Mesenchymal stem cell (in vitro differentiated cells and primary cell): ENCODE data around the gene CIAPIN1.

ENCODE experiments used
- DNase-seq: peaks from one replicate; pipeline ENCODE4 v3.0.0-alpha.2; 2013
- H2AFZ ChIP-seq: one replicate; pipeline ENCODE4 v1.6.1; 2013; ENCODE audit warnings: low read depth, mild to moderate bottlenecking, control low read depth, inconsistent platforms, low read length, moderate library complexity
- H2AK5ac ChIP-seq: 2 replicates; pipeline ENCODE4 v1.6.1; 2013; ENCODE audit warnings: low read length, moderate library complexity, mild to moderate bottlenecking, inconsistent platforms; ENCODE audit not compliant: severe bottlenecking
- H2BK120ac ChIP-seq: one replicate; pipeline ENCODE4 v1.6.1; 2013; ENCODE audit warnings: low read depth, mild to moderate bottlenecking, inconsistent platforms, low read length, moderate library complexity
- H2BK12ac ChIP-seq, 2 experiments: one replicate each; pipeline ENCODE4 v1.6.1; 2013; ENCODE audit warnings: inconsistent platforms in 2 of 2, low read length in 2 of 2, mild to moderate bottlenecking in 2 of 2, moderate library complexity in 2 of 2, control low read depth in 1 of 2
- H2BK15ac ChIP-seq: one replicate; pipeline ENCODE4 v1.6.1; 2013; ENCODE audit warnings: mild to moderate bottlenecking, low read depth, inconsistent platforms; ENCODE audit not compliant: poor library complexity, severe bottlenecking
- H2BK5ac ChIP-seq: 2 replicates; pipeline ENCODE4 v1.6.1; 2013; ENCODE audit warnings: low read depth, mild to moderate bottlenecking, low read length, control low read depth, inconsistent platforms; ENCODE audit not compliant: poor library complexity, severe bottlenecking
- H3K14ac ChIP-seq, 2 experiments: one replicate each; pipeline ENCODE4 v1.6.1; 2013; ENCODE audit warnings: inconsistent platforms in 2 of 2, low read length in 2 of 2, control low read depth in 1 of 2, mild to moderate bottlenecking in 1 of 2, moderate library complexity in 1 of 2
- H3K18ac ChIP-seq, 2 experiments: one replicate each; pipeline ENCODE4 v1.6.1; 2013; ENCODE audit warnings: inconsistent platforms in 2 of 2, low read length in 2 of 2, control low read depth in 1 of 2, low read depth in 1 of 2, mild to moderate bottlenecking in 1 of 2
- H3K23ac ChIP-seq, 2 experiments: one replicate each; pipeline ENCODE4 v1.6.1; 2013; ENCODE audit warnings: inconsistent platforms in 2 of 2, low read length in 2 of 2, mild to moderate bottlenecking in 2 of 2, moderate library complexity in 2 of 2, control low read depth in 1 of 2
- H3K27ac ChIP-seq: 2 replicates; pipeline ENCODE4 v1.5.1; 2013; ENCODE audit warnings: mild to moderate bottlenecking, moderate library complexity, low read length, control low read depth, inconsistent platforms; ENCODE audit not compliant: poor library complexity, severe bottlenecking
- H3K27me3 ChIP-seq, 2 experiments: 2 replicates each; pipeline versions ENCODE4 v1.6.1 to v1.7.0; 2013; ENCODE audit warnings: low read length in 2 of 2, mild to moderate bottlenecking in 2 of 2, moderate library complexity in 2 of 2, control low read depth in 1 of 2, inconsistent platforms in 1 of 2; ENCODE audit not compliant: control insufficient read depth in 1 of 2, insufficient read depth in 1 of 2
- H3K36me3 ChIP-seq, 2 experiments: 2 replicates each; pipeline versions ENCODE4 v1.6.1 to v1.7.0; 2013; ENCODE audit warnings: low read length in 2 of 2, control low read depth in 1 of 2, inconsistent platforms in 1 of 2, low read depth in 1 of 2, mild to moderate bottlenecking in 1 of 2; ENCODE audit not compliant: insufficient read depth in 2 of 2, control insufficient read depth in 1 of 2
- H3K4ac ChIP-seq, 2 experiments: one replicate each; pipeline ENCODE4 v1.6.1; 2013; ENCODE audit warnings: inconsistent platforms in 2 of 2, low read length in 2 of 2, mild to moderate bottlenecking in 2 of 2, moderate library complexity in 2 of 2, control low read depth in 1 of 2, low read depth in 1 of 2
- H3K4me1 ChIP-seq: 2 replicates; pipeline ENCODE4 v1.6.1; 2013; ENCODE audit warnings: low read depth, low read length, control low read depth; ENCODE audit not compliant: control insufficient read depth, insufficient read depth
- H3K4me2 ChIP-seq: 2 replicates; pipeline ENCODE4 v1.6.1; 2013; ENCODE audit warnings: low read length, mild to moderate bottlenecking, inconsistent platforms; ENCODE audit not compliant: poor library complexity, severe bottlenecking
- H3K4me3 ChIP-seq, 2 experiments: 2 replicates each; pipeline versions ENCODE4 v1.5.1 to v1.7.0; 2013; ENCODE audit warnings: low read length in 2 of 2, mild to moderate bottlenecking in 2 of 2, control low read depth in 1 of 2, low read depth in 1 of 2; ENCODE audit not compliant: insufficient read depth in 1 of 2
- H3K79me1 ChIP-seq: replicated peaks from 2 replicates; pipeline ENCODE4 v1.6.1; 2013; ENCODE audit warnings: mild to moderate bottlenecking, control low read depth, low read length, inconsistent platforms; ENCODE audit not compliant: poor library complexity, severe bottlenecking
- H3K9ac ChIP-seq: 2 replicates; pipeline ENCODE4 v1.7.0; 2013; ENCODE audit warnings: mild to moderate bottlenecking, low read length, moderate library complexity
- H3K9me3 ChIP-seq: 2 replicates; pipeline ENCODE4 v1.7.0; 2013; ENCODE audit warnings: mild to moderate bottlenecking, low read length; ENCODE audit not compliant: control insufficient read depth
- H4K8ac ChIP-seq: one replicate; pipeline ENCODE4 v1.6.1; 2013; ENCODE audit warnings: inconsistent platforms, mild to moderate bottlenecking, low read length, moderate library complexity
- H4K91ac ChIP-seq: one replicate; pipeline ENCODE4 v1.6.1; 2013; ENCODE audit warnings: mild to moderate bottlenecking, low read length, inconsistent platforms
- WGBS: methylation state at CpG from one replicate; pipeline ENCODE4 v1.1.7; 2013; ENCODE audit warnings: mixed read lengths; 5-methylcytosine and 5-hydroxymethylcytosine counted together

Gene CIAPIN1

GRCh38 chr16:57430955-57431354, 16.2 kb downstream of the CIAPIN1 start:
- H2BK5ac ChIP-seq: no peak overlapping the region
- no peak overlapping the region for H3K9ac ChIP-seq
- no peak overlapping the region for H4K91ac ChIP-seq
- H2BK120ac ChIP-seq: no peak overlapping the region
- no peak overlapping the region for H3K14ac ChIP-seq
- H4K8ac ChIP-seq: no peak overlapping the region
- no peaks in the 10 kb centered on the region for H3K9me3 ChIP-seq
- H2BK15ac ChIP-seq: no peak overlapping the region
- WGBS: 96% methylated on average over 5 of the region's 5 CpGs
- H3K36me3 ChIP-seq: peaks cover 70 to 92% of the 10 kb centered on the region in 2 experiments
- H3K4me2 ChIP-seq: no peak overlapping the region
- H2AK5ac ChIP-seq: no peak overlapping the region
- H3K4me1 ChIP-seq: no peaks in the 10 kb centered on the region
- H3K4ac ChIP-seq: no peak overlapping the region
- no peak overlapping the region for H2AFZ ChIP-seq
- H3K18ac ChIP-seq: no peak overlapping the region
- no peak overlapping the region for H2BK12ac ChIP-seq
- DNase-seq: no peak
- no peaks in the 10 kb centered on the region for H3K27me3 ChIP-seq
- H3K27ac ChIP-seq: no peak overlapping the region
- no peak overlapping the region for H3K4me3 ChIP-seq
- H3K79me1 ChIP-seq: peaks cover 11% of the 10 kb centered on the region
- no peak overlapping the region for H3K23ac ChIP-seq

GRCh38 chr16:57427824-57428223, 19.4 kb downstream of the CIAPIN1 start:
- Histone ChIP-seq H3K4me3 (no peak overlapping the region), H2AFZ (no peak overlapping the region)

GRCh38 chr16:57427307-57427706, 19.9 kb downstream of the CIAPIN1 start:
- Histone ChIP-seq H3K36me3 (peaks cover 47 to 56% of the 10 kb centered on the region in 2 experiments), H3K9me3 (no peaks in the 10 kb centered on the region), H3K4ac (no peak overlapping the region), H4K91ac (no peak overlapping the region), H2BK15ac (no peak overlapping the region), H3K79me1 (peaks cover 2% of the 10 kb centered on the region), H2BK5ac (no peak overlapping the region), H3K4me1 (no peaks in the 10 kb centered on the region), H3K4me2 (no peak overlapping the region), H3K23ac (no peak overlapping the region), H3K27me3 (no peaks in the 10 kb centered on the region), H3K14ac (no peak overlapping the region), H2AK5ac (no peak overlapping the region), H3K4me3 (no peak overlapping the region), H2BK120ac (no peak overlapping the region), H3K18ac (no peak overlapping the region), H2BK12ac (no peak overlapping the region), H3K9ac (no peak overlapping the region), H3K27ac (no peak overlapping the region), H4K8ac (no peak overlapping the region), H2AFZ (no peak overlapping the region)
- DNase-seq: no peak
- 97% methylated on average over 8 of the region's 8 CpGs for WGBS

More at GRCh38 chr16:57427824-57428223, 19.4 kb downstream of the CIAPIN1 start:
- no peak overlapping the region for H3K4me2 ChIP-seq
- H3K9me3 ChIP-seq: no peaks in the 10 kb centered on the region
- H3K18ac ChIP-seq: no peak overlapping the region
- peaks cover 2% of the 10 kb centered on the region for H3K79me1 ChIP-seq
- H3K14ac ChIP-seq: no peak overlapping the region
- no peaks in the 10 kb centered on the region for H3K27me3 ChIP-seq
- H2AK5ac ChIP-seq: no peak overlapping the region
- no peak overlapping the region for H3K23ac ChIP-seq
- H2BK12ac ChIP-seq: no peak overlapping the region
- no peaks in the 10 kb centered on the region for H3K4me1 ChIP-seq
- peaks cover 51 to 61% of the 10 kb centered on the region in 2 experiments for H3K36me3 ChIP-seq
- no peak overlapping the region for H3K4ac ChIP-seq
- no peak overlapping the region for H3K27ac ChIP-seq
- no peak overlapping the region for H3K9ac ChIP-seq
- H2BK120ac ChIP-seq: no peak overlapping the region
- peak; percentile 16 for DNase-seq
- H4K8ac ChIP-seq: no peak overlapping the region
- H2BK15ac ChIP-seq: no peak overlapping the region
- no peak overlapping the region for H4K91ac ChIP-seq
- no peak overlapping the region for H2BK5ac ChIP-seq

GRCh38 chr16:57426356-57426755, 20.8 kb downstream of the CIAPIN1 start:
- 97% methylated on average over 7 of the region's 7 CpGs for WGBS
- H3K14ac ChIP-seq: no peak overlapping the region
- peaks cover 2% of the 10 kb centered on the region for H3K79me1 ChIP-seq
- no peak overlapping the region for H2AFZ ChIP-seq
- no peaks in the 10 kb centered on the region for H3K4me1 ChIP-seq
- no peak overlapping the region for H2BK12ac ChIP-seq
- no peak overlapping the region for H4K91ac ChIP-seq
- no peak overlapping the region for H2BK120ac ChIP-seq
- no peak for DNase-seq
- no peaks in the 10 kb centered on the region for H3K9me3 ChIP-seq
- H2BK15ac ChIP-seq: no peak overlapping the region
- H3K4me2 ChIP-seq: no peak overlapping the region
- H3K18ac ChIP-seq: no peak overlapping the region
- no peak overlapping the region for H3K4ac ChIP-seq
- H3K36me3 ChIP-seq: peaks cover 41 to 46% of the 10 kb centered on the region in 2 experiments
- no peak overlapping the region for H3K4me3 ChIP-seq
- H2AK5ac ChIP-seq: no peak overlapping the region
- H3K27me3 ChIP-seq: no peaks in the 10 kb centered on the region
- H3K9ac ChIP-seq: no peak overlapping the region
- H2BK5ac ChIP-seq: no peak overlapping the region
- no peak overlapping the region for H3K27ac ChIP-seq
- no peak overlapping the region for H3K23ac ChIP-seq
- no peak overlapping the region for H4K8ac ChIP-seq
